ENCODE results near the gene SORBS2. TPM values are rescaled to one million over a fixed set of nuclear protein-coding genes. Genes with fewer than 3 reads are reported as not detected.

The SORBS2 gene
- total RNA-seq, 4 donors from 2014 or later = 21.5 to 118 (median 29.5) TPM

- Histone ChIP-seq H3K4me3 (no peak overlapping the region), H3K27me3 (no peaks in the 10 kb centered on the region), H3K9me3 (no peaks in the 10 kb centered on the region), H3K27ac (no peak overlapping the region), H3K4me1 (no peaks in the 10 kb centered on the region), H3K36me3 (no peaks in the 10 kb centered on the region)
- TF ChIP-seq, protein P1, sequence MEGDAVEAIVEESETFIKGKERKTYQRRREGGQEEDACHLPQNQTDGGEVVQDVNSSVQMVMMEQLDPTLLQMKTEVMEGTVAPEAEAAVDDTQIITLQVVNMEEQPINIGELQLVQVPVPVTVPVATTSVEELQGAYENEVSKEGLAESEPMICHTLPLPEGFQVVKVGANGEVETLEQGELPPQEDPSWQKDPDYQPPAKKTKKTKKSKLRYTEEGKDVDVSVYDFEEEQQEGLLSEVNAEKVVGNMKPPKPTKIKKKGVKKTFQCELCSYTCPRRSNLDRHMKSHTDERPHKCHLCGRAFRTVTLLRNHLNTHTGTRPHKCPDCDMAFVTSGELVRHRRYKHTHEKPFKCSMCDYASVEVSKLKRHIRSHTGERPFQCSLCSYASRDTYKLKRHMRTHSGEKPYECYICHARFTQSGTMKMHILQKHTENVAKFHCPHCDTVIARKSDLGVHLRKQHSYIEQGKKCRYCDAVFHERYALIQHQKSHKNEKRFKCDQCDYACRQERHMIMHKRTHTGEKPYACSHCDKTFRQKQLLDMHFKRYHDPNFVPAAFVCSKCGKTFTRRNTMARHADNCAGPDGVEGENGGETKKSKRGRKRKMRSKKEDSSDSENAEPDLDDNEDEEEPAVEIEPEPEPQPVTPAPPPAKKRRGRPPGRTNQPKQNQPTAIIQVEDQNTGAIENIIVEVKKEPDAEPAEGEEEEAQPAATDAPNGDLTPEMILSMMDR (IDR thresholded peaks at IDR 0.05) = no peak
- TF ChIP-seq POLR2A (IDR thresholded peaks at IDR 0.05) = no peak
- DNase-seq = no peak
- intact Hi-C loops (cut with DNase I; ENCODE audit: low total_unique reads) = no loop called here
Measured at GRCh38 chr4:185734930-185735329, 77.1 kb downstream of the SORBS2 start.

- Histone ChIP-seq H3K36me3 (no peaks in the 10 kb centered on the region), H3K27me3 (no peaks in the 10 kb centered on the region), H3K4me1 (no peaks in the 10 kb centered on the region), H3K9me3 (no peaks in the 10 kb centered on the region), H3K27ac (no peak overlapping the region), H3K4me3 (no peak overlapping the region)
- DNase-seq = no peak
- intact Hi-C loops (cut with DNase I; ENCODE audit: low total_unique reads) = no loop called here
- no peak for TF ChIP-seq POLR2A (IDR thresholded peaks at IDR 0.05)
- TF ChIP-seq, protein P1 (IDR thresholded peaks at IDR 0.05) = no peak
Measured at GRCh38 chr4:185734214-185734613, 77.8 kb downstream of the SORBS2 start.

- peaks cover 0 to 3% of the 10 kb centered on the region in 2 donors for H3K27me3 ChIP-seq
- DNase-seq = no peak
- intact Hi-C loops (cut with DNase I; ENCODE audit: low total_unique reads) = no loop called here
- no peak overlapping the region for H3K4me3 ChIP-seq
- no peak for TF ChIP-seq POLR2A (IDR thresholded peaks at IDR 0.05)
- TF ChIP-seq, protein P1 (IDR thresholded peaks at IDR 0.05) = no peak
- no peaks in the 10 kb centered on the region for H3K36me3 ChIP-seq
- H3K27ac ChIP-seq = no peak overlapping the region
- no peaks in the 10 kb centered on the region for H3K4me1 ChIP-seq
- H3K9me3 ChIP-seq = no peaks in the 10 kb centered on the region
Measured at GRCh38 chr4:185730849-185731608, 81.0 kb downstream of the SORBS2 start.

DNA sequence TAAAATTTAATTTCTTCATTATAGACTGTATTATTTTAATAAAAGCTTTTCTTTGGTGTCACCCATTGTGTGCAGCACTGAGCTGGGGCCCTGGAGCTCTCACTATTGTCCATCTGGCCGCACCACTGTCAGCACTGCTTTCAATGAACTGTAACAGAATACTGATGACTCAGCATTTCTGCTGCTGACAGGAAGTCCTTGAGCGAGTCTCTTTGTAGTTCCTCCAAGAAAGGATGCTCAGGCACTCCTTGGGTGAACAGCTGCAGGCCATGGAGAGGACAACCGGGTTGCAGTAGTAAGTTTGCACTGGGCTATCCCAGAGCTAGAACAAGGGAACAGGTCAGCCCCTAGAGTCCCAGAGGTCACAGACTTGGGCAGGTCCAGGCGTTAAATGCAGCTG, 81.6 kb downstream of the SORBS2 start:
- TF ChIP-seq POLR2A (IDR thresholded peaks at IDR 0.05) = no peak
- TF ChIP-seq, protein P1 (IDR thresholded peaks at IDR 0.05) = no peak
- H3K27ac ChIP-seq = no peak overlapping the region
- H3K4me3 ChIP-seq = no peak overlapping the region
- H3K27me3 ChIP-seq = peaks cover 0 to 3% of the 10 kb centered on the region in 2 donors
- H3K9me3 ChIP-seq = no peaks in the 10 kb centered on the region
- intact Hi-C loops (cut with DNase I; ENCODE audit: low total_unique reads) = no loop called here
- DNase-seq = no peak
- H3K36me3 ChIP-seq = no peaks in the 10 kb centered on the region
- H3K4me1 ChIP-seq = no peaks in the 10 kb centered on the region

DNA sequence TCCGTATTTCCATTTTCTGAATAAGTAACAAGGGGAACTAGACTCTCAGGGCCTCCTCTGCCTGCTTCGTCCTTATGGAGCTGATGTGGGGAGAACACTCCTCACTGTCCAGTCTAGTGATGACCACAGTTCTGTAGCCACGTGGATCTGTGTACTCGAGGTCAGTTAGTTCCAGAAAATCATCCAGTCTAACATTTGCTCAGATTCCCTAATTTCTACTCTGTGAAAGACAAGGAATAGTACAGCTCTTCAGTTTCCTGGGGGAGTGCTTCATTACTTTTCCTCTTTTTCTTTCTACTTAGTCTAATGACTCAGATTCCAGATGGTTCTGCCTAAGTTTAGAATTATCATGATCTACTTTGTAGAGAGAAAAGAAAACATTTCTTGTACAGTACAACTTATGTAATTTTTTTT, 82.6 kb downstream of the SORBS2 start:
- Histone ChIP-seq H3K4me1 (no peaks in the 10 kb centered on the region), H3K27ac (no peak overlapping the region), H3K36me3 (no peaks in the 10 kb centered on the region), H3K9me3 (no peaks in the 10 kb centered on the region), H3K27me3 (peaks cover 0 to 3% of the 10 kb centered on the region in 2 donors), H3K4me3 (no peak overlapping the region)
- intact Hi-C loops (cut with DNase I; ENCODE audit: low total_unique reads) = no loop called here
- no peak for DNase-seq
- TF ChIP-seq, protein P1 (IDR thresholded peaks at IDR 0.05) = no peak
- no peak for TF ChIP-seq POLR2A (IDR thresholded peaks at IDR 0.05)

Data from uterus (tissue), 4 donors.